IMR-90 (cell line): ENCODE results near the gene OAF. TPM values are rescaled to one million over a fixed set of nuclear protein-coding genes. Genes with fewer than 3 reads are reported as not detected.

Source experiments
- ATAC-seq: fragments of 200-7000 bp; cut with Tn5 transposase; 2 replicates; pipeline ENCODE4 v1.9.1; 2020; ENCODE audit warnings: low read depth, mild to moderate bottlenecking, moderate library complexity
- BruUV-seq: library from RNA; stranded (reverse); fragments of 400-500 nt; replicated peaks from 2 replicates; lab custom pipeline; 2021; lab: Mats Ljungman, UMichigan
- CTCF ChIA-PET: fragments of 300-600 bp; formaldehyde crosslinking; extraction: SDS; loops from one replicate; lab custom pipeline; 2021; ENCODE audit warnings: antibody characterized with exemption; lab: Yijun Ruan, JAX
- POLR2A ChIA-PET: fragments of 300-600 bp; sonication (Branson Sonifier 250); formaldehyde crosslinking; loops from one replicate; lab custom pipeline; 2022; ENCODE audit warnings: antibody characterized with exemption; ENCODE audit not compliant: unreplicated experiment; lab: Charles Lee
- DNase-seq: peaks from one replicate; pipeline ENCODE4 v3.0.0; 2013
- H2AFZ ChIP-seq: replicated peaks from 2 replicates; pipeline ENCODE3; 2013; ENCODE audit warnings: low read length, mild to moderate bottlenecking; ENCODE audit not compliant: poor library complexity
- H2AK5ac ChIP-seq: 2 replicates; pipeline ENCODE4 v1.6.1; 2013; ENCODE audit warnings: low read depth, low read length, inconsistent platforms
- H2AK9ac ChIP-seq: replicated peaks from 2 replicates; pipeline ENCODE3; 2013; ENCODE audit warnings: mild to moderate bottlenecking, low read depth, low read length, moderate library complexity; ENCODE audit not compliant: poor library complexity
- H2BK120ac ChIP-seq: 2 replicates; pipeline ENCODE4 v1.6.1; 2013; ENCODE audit warnings: low read depth, low read length, inconsistent platforms
- H2BK15ac ChIP-seq: 3 replicates; pipeline ENCODE4 v1.6.1; 2013; ENCODE audit warnings: low read depth, low read length, inconsistent platforms
- H2BK20ac ChIP-seq: 2 replicates; pipeline ENCODE4 v1.6.1; 2013; ENCODE audit warnings: low read depth, mild to moderate bottlenecking, inconsistent platforms, low read length, moderate library complexity
- H2BK5ac ChIP-seq: 2 replicates; pipeline ENCODE4 v1.6.1; 2013; ENCODE audit warnings: mild to moderate bottlenecking, low read depth, low read length, inconsistent platforms; ENCODE audit not compliant: poor library complexity, severe bottlenecking
- H3K14ac ChIP-seq: replicated peaks from 2 replicates; pipeline ENCODE4 v1.6.1; 2013; ENCODE audit warnings: low read depth, low read length, inconsistent platforms
- H3K18ac ChIP-seq: 2 replicates; pipeline ENCODE4 v1.6.1; 2013; ENCODE audit warnings: low read depth, low read length, control low read depth
- H3K23ac ChIP-seq: 2 replicates; pipeline ENCODE4 v1.6.1; 2013; ENCODE audit warnings: low read depth, low read length, inconsistent platforms
- H3K27ac ChIP-seq: 2 replicates; pipeline ENCODE4 v1.5.1; 2013; ENCODE audit warnings: mild to moderate bottlenecking, control low read depth, low read length; ENCODE audit not compliant: insufficient read depth
- H3K27me3 ChIP-seq: 2 replicates; pipeline ENCODE4 v1.6.1; 2013; ENCODE audit warnings: low read length; ENCODE audit not compliant: control insufficient read depth, insufficient read depth
- H3K36me3 ChIP-seq: 2 replicates; pipeline ENCODE4 v1.6.1; 2013; ENCODE audit warnings: low read length, mixed read lengths; ENCODE audit not compliant: control insufficient read depth, insufficient read depth
- H3K4ac ChIP-seq: 2 replicates; pipeline ENCODE4 v1.6.1; 2013; ENCODE audit warnings: low read depth, low read length, inconsistent platforms
- H3K4me1 ChIP-seq: 2 replicates; pipeline ENCODE4 v1.6.1; 2013; ENCODE audit warnings: low read length, mixed read lengths; ENCODE audit not compliant: control insufficient read depth, insufficient read depth
- H3K4me2 ChIP-seq: 2 replicates; pipeline ENCODE4 v1.6.1; 2013; ENCODE audit warnings: low read depth, mild to moderate bottlenecking, control low read depth, low read length, moderate library complexity
- H3K4me3 ChIP-seq: 2 replicates; pipeline ENCODE4 v1.5.1; 2013; ENCODE audit warnings: low read depth, mild to moderate bottlenecking, control low read depth, low read length, moderate library complexity; ENCODE audit not compliant: insufficient read depth
- H3K56ac ChIP-seq: 2 replicates; pipeline ENCODE4 v1.6.1; 2013; ENCODE audit warnings: low read length, inconsistent platforms; ENCODE audit not compliant: insufficient read depth; ENCODE audit errors: extremely low read depth
- H3K79me1 ChIP-seq, 2 experiments: 2 replicates each; pipeline ENCODE4 v1.6.1; 2013; ENCODE audit warnings: low read length in 2 of 2, inconsistent platforms in 1 of 2, low read depth in 1 of 2
- H3K9ac ChIP-seq: 2 replicates; pipeline ENCODE4 v1.6.1; 2013; ENCODE audit warnings: low read depth, low read length, control low read depth
- H3K9me1 ChIP-seq: 2 replicates; pipeline ENCODE4 v1.6.1; 2013; ENCODE audit warnings: low read length, inconsistent platforms; ENCODE audit not compliant: insufficient read depth
- H3K9me3 ChIP-seq: 2 replicates; pipeline ENCODE4 v1.6.1; 2013; ENCODE audit warnings: low read length; ENCODE audit not compliant: control insufficient read depth, insufficient read depth
- H4K20me1 ChIP-seq: 2 replicates; pipeline ENCODE4 v1.6.1; 2013; ENCODE audit warnings: low read length, inconsistent platforms; ENCODE audit not compliant: insufficient read depth
- H4K5ac ChIP-seq: 2 replicates; pipeline ENCODE4 v1.6.1; 2013; ENCODE audit warnings: mild to moderate bottlenecking, low read depth, low read length, control low read depth
- H4K8ac ChIP-seq, 2 experiments: 2 replicates each; pipeline ENCODE4 v1.6.1; 2013; ENCODE audit warnings: low read depth in 2 of 2, low read length in 2 of 2, control low read depth in 1 of 2, inconsistent platforms in 1 of 2
- H4K91ac ChIP-seq: 2 replicates; pipeline ENCODE4 v1.6.1; 2013; ENCODE audit warnings: low read depth, low read length, inconsistent platforms; ENCODE audit not compliant: insufficient read depth
- CEBPB ChIP-seq: IDR thresholded peaks from 2 replicates; pipeline ENCODE4 v1.6.1; 2012; ENCODE audit warnings: low read depth, low read length, improper control_type of control experiment
- CHD1 ChIP-seq: IDR thresholded peaks from 2 replicates; pipeline ENCODE4 v1.6.1; 2012; ENCODE audit warnings: low read depth, low read length, improper control_type of control experiment
- CTCF ChIP-seq: conservative IDR thresholded peaks from 2 replicates; pipeline ENCODE4 v1.5.1; 2012; ENCODE audit warnings: mild to moderate bottlenecking, low read depth, low read length, improper control_type of control experiment
- FOS ChIP-seq: fragments of 150-350 bp; IDR thresholded peaks from 2 replicates; pipeline ENCODE4 v1.6.1; 2016; ENCODE audit warnings: low read depth, low read length
- MAFK ChIP-seq: IDR thresholded peaks from 2 replicates; pipeline ENCODE4 v1.6.1; 2012; ENCODE audit warnings: low read depth, low read length, improper control_type of control experiment
- MXI1 ChIP-seq: IDR thresholded peaks from 2 replicates; pipeline ENCODE4 v1.6.1; 2012; ENCODE audit warnings: low read depth, mild to moderate bottlenecking, low read length, moderate library complexity, borderline replicate concordance
- NFE2L2 ChIP-seq: fragments of 150-350 bp; IDR thresholded peaks from 2 replicates; pipeline ENCODE4 v1.6.1; 2016; ENCODE audit warnings: low read depth, mild to moderate bottlenecking, low read length
- POLR2A ChIP-seq: IDR thresholded peaks from 2 replicates; pipeline ENCODE4 v1.6.1; 2012; ENCODE audit warnings: mild to moderate bottlenecking, low read depth, low read length
- RAD21 ChIP-seq: IDR thresholded peaks from 2 replicates; pipeline ENCODE4 v1.6.1; 2012; ENCODE audit warnings: low read length, improper control_type of control experiment
- RCOR1 ChIP-seq: IDR thresholded peaks from 2 replicates; pipeline ENCODE4 v1.6.1; 2012; ENCODE audit warnings: mild to moderate bottlenecking, low read length, improper control_type of control experiment; ENCODE audit not compliant: insufficient replicate concordance
- RFX5 ChIP-seq: IDR thresholded peaks from 2 replicates; pipeline ENCODE4 v1.8.0; 2012; ENCODE audit warnings: low read depth, mild to moderate bottlenecking, low read length, moderate library complexity
- SMC3 ChIP-seq: fragments of 150-350 bp; IDR thresholded peaks from 2 replicates; pipeline ENCODE4 v1.6.1; 2016; ENCODE audit warnings: low read depth, mild to moderate bottlenecking, antibody characterized with exemption, low read length, moderate library complexity
- WGBS, 2 experiments: methylation state at CpG; one replicate each; pipeline versions ENCODE4 v1.1.5 to v1.1.7; 2013; ENCODE audit warnings: missing lambda C conversion rate in 2 of 2; ENCODE audit not compliant: insufficient read length in 1 of 2; ENCODE audit errors: extremely low coverage in 2 of 2; 5-methylcytosine and 5-hydroxymethylcytosine counted together
- dilution Hi-C: fragments of 300-500 bp; cut with HindIII; formaldehyde crosslinking; loops from one replicate; pipeline ENCODE4 v1.14.3; 2018; ENCODE audit warnings: low sequenced_read_pairs; ENCODE audit not compliant: unreplicated experiment
- in situ Hi-C: fragments of 300-500 bp; cut with MboI; formaldehyde crosslinking; loops from 3 replicates; pipeline ENCODE4 v1.14.3; 2019; ENCODE audit warnings: low sequenced_read_pairs, inconsistent platforms, mixed read lengths
- intact Hi-C: fragments of 100-400 bp; cut with micrococcal nuclease; formaldehyde crosslinking; loops from 2 replicates; pipeline ENCODE4 v1.10.0; 2022
- polyA plus RNA-seq, 3 experiments: library from polyadenylated mRNA; depleted of rRNA; stranded (reverse); fragments of >200 nt; gene quantifications; 2 replicates each; pipeline ENCODE4 v1.2.3, GENCODE V29; 2012; ENCODE audit warnings: low replicate concordance in 1 of 3
- total RNA-seq: library from RNA; depleted of rRNA; stranded (reverse); fragments of >200 nt; gene quantifications from 2 replicates; pipeline ENCODE4 v1.2.3, GENCODE V29; 2012
- TF ChIP-seq, protein P1 (sequence below): fragments of 150-350 bp; IDR thresholded peaks from 2 replicates; pipeline ENCODE4 v1.6.1; 2016; ENCODE audit warnings: low read depth, mild to moderate bottlenecking, low read length, moderate library complexity, borderline replicate concordance

Gene OAF
- total and polyA plus RNA-seq, 2 of the 4 experiments (the other 2 are of a cell fraction) = 9.9 to 42.0 TPM

- TF ChIP-seq MAFK = no peak
These were observed 37.7 kb upstream of the OAF start (continued) for GRCh38 chr11:120173019-120173705.

DNA sequence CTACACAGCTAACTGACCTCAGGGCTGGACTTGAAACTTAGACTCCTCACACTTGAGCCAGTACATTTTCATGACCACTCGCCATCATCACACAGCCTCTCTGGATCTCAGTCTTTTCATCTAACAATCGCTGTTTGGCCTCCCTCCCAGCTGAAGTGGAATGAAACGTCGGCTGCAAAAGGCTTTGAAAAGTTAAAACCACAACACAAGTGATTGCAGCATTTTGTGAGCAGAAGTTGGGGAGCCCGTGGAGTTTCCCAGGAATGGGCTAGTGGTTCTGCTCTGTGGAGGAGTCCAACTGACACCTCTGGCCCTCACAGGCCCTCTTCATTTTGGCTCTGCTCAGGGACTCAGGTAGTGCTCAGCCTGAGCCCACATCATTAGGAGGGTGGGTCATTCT, 37.0 kb upstream of the OAF start:
- Histone ChIP-seq H2BK120ac (no peak overlapping the region), H3K9me1 (no peaks in the 10 kb centered on the region), H2AK5ac (no peak overlapping the region), H3K27me3 (peaks cover 44% of the 10 kb centered on the region), H3K9me3 (no peaks in the 10 kb centered on the region), H3K27ac (no peak overlapping the region), H3K56ac (no peak overlapping the region), H4K20me1 (no peaks in the 10 kb centered on the region), H2AFZ (no peak overlapping the region), H3K4me2 (no peak overlapping the region), H3K18ac (no peak overlapping the region), H3K79me1 (no peaks in the 10 kb centered on the region), H4K91ac (no peak overlapping the region), H3K23ac (no peak overlapping the region), H3K14ac (no peak overlapping the region), H3K4me3 (no peak overlapping the region), H2BK5ac (no peak overlapping the region), H4K5ac (no peak overlapping the region), H3K36me3 (no peaks in the 10 kb centered on the region), H2BK15ac (no peak overlapping the region), H3K9ac (no peak overlapping the region), H2BK20ac (no peak overlapping the region), H4K8ac (no peak overlapping the region), H2AK9ac (no peak overlapping the region), H3K4me1 (no peaks in the 10 kb centered on the region; the same call in 1 of the 2 replicates), H3K4ac (no peak overlapping the region)
- ATAC-seq (no peak), DNase-seq (no peak)
- 17% methylated on average over 1 of the region's 5 CpGs; no CpG with 5 or more reads in 1 of the 2 experiments for WGBS, 2 experiments
- in situ Hi-C loops = loop anchor here (5.0 kb wide), 2 partner anchors 53 to 128 kb away; no protein-coding TSS in a partner anchor
- BruUV-seq = no TSS peak
- ChIA-PET CTCF (interaction anchor here (3.5 kb wide), 1 partner anchor 129 kb away, joined by 15 read pairs; no protein-coding TSS in a partner anchor), POLR2A (no interaction called here)
- intact Hi-C loops = loop anchor here (5.0 kb wide), 1 partner anchor 38 kb away; the partner anchor contains the start of gene OAF
- dilution Hi-C loops = no loop called here
- no peak for TF ChIP-seq SMC3
- no peak for TF ChIP-seq MXI1
- TF ChIP-seq CTCF = no peak
- no peak for TF ChIP-seq CHD1
- TF ChIP-seq MAFK = no peak
- TF ChIP-seq RFX5 = no peak
- TF ChIP-seq NFE2L2 = no peak
- TF ChIP-seq FOS = no peak
- TF ChIP-seq RAD21 = no peak
- TF ChIP-seq, protein P1, sequence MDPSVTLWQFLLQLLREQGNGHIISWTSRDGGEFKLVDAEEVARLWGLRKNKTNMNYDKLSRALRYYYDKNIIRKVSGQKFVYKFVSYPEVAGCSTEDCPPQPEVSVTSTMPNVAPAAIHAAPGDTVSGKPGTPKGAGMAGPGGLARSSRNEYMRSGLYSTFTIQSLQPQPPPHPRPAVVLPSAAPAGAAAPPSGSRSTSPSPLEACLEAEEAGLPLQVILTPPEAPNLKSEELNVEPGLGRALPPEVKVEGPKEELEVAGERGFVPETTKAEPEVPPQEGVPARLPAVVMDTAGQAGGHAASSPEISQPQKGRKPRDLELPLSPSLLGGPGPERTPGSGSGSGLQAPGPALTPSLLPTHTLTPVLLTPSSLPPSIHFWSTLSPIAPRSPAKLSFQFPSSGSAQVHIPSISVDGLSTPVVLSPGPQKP = no peak
- no peak for TF ChIP-seq CEBPB
- no peak for TF ChIP-seq RCOR1
- TF ChIP-seq POLR2A = no peak
